Mammary epithelial cell (primary cell): ENCODE measurements around the gene FHIT.

Experiments
- CTCF ChIP-seq, 2 donors: IDR thresholded peaks in 1 of 2; conservative IDR thresholded peaks in 1 of 2; 2 replicates each; pipeline ENCODE4 v1.5.1; 2011 to 2012; ENCODE audit warnings: inconsistent platforms in 2 of 2, low read length in 2 of 2, mild to moderate bottlenecking in 2 of 2, control low read depth in 1 of 2, low read depth in 1 of 2; ENCODE audit not compliant: insufficient read depth in 1 of 2; ENCODE audit errors: extremely low read depth in 1 of 2
- EZH2 ChIP-seq: IDR thresholded peaks from 2 replicates; pipeline ENCODE4 v1.6.1; 2012; ENCODE audit warnings: low read length, inconsistent platforms, borderline replicate concordance

- TF ChIP-seq CTCF (conservative IDR thresholded peaks at IDR 0.05 in 1 of 2, IDR thresholded peaks at IDR 0.05 in 1 of 2; ENCODE audit: extremely low read depth in 1 of 2, insufficient read depth in 1 of 2, low read depth in 1 of 2, low read length in 2 of 2), result no peak
- no peak for TF ChIP-seq EZH2
Observed at GRCh38 chr3:59786374-59786773, 1464.9 kb downstream of the FHIT start.
